GM12873 (cell line): ENCODE results near the gene NHP2.
A peak's percentile ranks its signal among the peaks of the same experiment; 100 is the strongest.

Experiments used
- TF ChIP-seq, protein P1 (sequence below): IDR thresholded peaks from 2 replicates; pipeline ENCODE4 v1.5.1; 2012; ENCODE audit warnings: low read depth, mild to moderate bottlenecking, moderate library complexity, low read length, control low read depth; ENCODE audit not compliant: insufficient read depth; ENCODE audit errors: missing control alignments

NHP2 gene

DNA sequence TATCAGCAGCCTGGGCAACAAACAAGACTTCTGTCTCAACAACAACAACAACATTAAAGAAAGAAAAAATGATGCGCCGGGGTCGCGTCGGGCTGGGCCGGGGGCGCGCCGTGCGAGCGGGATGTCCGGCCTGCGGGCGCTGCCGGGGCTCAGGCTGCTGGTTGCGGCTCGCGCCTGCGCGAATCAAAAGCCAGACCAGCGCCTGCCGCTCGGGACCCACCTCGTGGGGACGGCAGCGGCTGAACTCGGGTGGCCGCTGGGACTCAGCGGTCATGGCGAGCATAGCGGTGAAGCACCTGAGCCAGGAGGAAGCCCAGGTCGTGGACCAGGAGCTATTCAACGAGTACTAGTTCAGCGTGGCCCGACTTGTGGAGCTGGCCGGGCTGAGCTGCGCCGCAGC lies 11.9 kb upstream of the NHP2 start:
- TF ChIP-seq, protein P1, sequence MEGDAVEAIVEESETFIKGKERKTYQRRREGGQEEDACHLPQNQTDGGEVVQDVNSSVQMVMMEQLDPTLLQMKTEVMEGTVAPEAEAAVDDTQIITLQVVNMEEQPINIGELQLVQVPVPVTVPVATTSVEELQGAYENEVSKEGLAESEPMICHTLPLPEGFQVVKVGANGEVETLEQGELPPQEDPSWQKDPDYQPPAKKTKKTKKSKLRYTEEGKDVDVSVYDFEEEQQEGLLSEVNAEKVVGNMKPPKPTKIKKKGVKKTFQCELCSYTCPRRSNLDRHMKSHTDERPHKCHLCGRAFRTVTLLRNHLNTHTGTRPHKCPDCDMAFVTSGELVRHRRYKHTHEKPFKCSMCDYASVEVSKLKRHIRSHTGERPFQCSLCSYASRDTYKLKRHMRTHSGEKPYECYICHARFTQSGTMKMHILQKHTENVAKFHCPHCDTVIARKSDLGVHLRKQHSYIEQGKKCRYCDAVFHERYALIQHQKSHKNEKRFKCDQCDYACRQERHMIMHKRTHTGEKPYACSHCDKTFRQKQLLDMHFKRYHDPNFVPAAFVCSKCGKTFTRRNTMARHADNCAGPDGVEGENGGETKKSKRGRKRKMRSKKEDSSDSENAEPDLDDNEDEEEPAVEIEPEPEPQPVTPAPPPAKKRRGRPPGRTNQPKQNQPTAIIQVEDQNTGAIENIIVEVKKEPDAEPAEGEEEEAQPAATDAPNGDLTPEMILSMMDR, result no peak

GRCh38 chr5:178163772-178164735 lies 10.4 kb upstream of the NHP2 start:
- TF ChIP-seq, protein P1, result peak; percentile 100

- TF ChIP-seq, protein P1, result no peak
Measured at GRCh38 chr5:178162481-178162880, 8.8 kb upstream of the NHP2 start.

- TF ChIP-seq, protein P1, result no peak
Measured at GRCh38 chr5:178160176-178160575, 6.5 kb upstream of the NHP2 start.

DNA sequence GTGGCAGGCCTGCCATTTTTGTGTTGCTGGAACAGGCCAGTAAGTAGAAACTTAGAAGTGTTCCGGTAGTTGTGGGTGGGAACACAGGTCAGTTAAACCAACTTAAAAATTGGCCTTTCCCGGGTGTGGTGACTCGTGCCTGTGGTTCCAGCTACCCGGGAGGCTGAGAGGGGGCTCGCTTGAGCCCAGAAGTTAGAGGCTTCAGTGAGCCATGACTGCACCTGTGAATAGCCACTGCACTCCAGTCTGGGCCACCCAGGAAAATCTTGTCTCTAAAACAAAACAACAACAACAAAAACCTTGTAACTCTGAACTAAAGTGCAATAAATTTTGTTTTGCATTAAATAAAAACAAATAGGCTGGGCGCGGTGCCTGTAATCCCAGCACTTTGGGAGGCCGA lies 1.4 kb upstream of the NHP2 start:
- TF ChIP-seq, protein P1, result no peak

GRCh38 chr5:178152491-178153444 lies 917 bp downstream of the NHP2 start:
- TF ChIP-seq, protein P1, result no peak

DNA sequence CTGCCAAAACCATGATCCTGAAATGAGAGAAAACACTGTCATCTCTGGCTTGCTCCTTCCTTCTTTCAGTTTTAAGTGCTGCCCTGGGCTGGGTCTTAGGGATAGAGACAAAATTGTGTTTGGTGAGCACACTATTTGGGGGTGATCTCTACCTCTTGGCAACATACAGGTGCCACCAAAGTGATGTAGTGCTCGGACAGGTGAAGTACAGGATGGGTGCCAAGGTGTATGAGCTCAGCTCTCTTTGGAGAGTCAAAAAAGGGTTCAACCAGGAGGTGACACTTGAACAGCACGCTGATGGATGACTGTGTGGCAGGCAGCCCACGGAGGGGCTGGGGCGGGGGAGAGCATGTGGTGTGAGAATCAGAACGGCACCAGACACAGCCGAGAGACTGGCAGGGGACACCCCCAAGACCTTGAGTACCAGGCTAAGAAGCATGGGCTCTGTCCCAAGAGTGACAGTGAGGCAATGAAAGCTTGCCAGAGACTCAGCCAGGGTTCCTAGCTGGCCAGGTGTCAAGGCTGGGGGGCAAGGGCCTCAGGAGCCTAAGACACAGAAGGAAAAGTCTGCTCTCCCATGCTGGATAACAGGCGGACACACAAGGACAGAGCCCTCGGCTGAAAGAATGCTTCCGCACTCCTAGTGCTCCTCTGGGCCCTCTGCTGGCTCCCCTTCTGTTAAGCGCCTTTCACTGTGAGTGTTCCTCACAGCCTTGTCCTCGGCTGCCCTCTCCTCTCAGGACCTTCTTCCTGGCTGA lies 2.5 kb downstream of the NHP2 start:
- TF ChIP-seq, protein P1, result no peak
